Endothelial cell of umbilical vein (primary cell): ENCODE data around the gene CAPS. TPM values are rescaled to one million over a fixed set of nuclear protein-coding genes. Genes with fewer than 3 reads are reported as not detected.

Experiments
- BruUV-seq: library from RNA; stranded (reverse); fragments of 400-500 nt; replicated peaks from 2 replicates; lab custom pipeline; 2021; lab: Mats Ljungman, UMichigan
- CTCF ChIA-PET: fragments of 300-600, 350-600 bp; sonication (Branson Sonifier 250); formaldehyde crosslinking; loops from one replicate; lab custom pipeline; 2021; ENCODE audit warnings: antibody characterized with exemption, inconsistent platforms; lab: Charles Lee
- POLR2A ChIA-PET: fragments of 300-600, 350-600 bp; sonication (Branson Sonifier 250); formaldehyde crosslinking; loops from one replicate; lab custom pipeline; 2021; ENCODE audit warnings: antibody characterized with exemption, inconsistent platforms; lab: Charles Lee
- DNase-seq: peaks from one replicate; pipeline ENCODE4 v3.0.0-alpha.2; 2011; ENCODE audit warnings: low read depth, low spot score
- FAIRE-seq: peaks from 2 replicates; lab custom pipeline; 2011; peaks lifted over from hg19 to GRCh38; lab: Jason Lieb, UNC
- H2AFZ ChIP-seq: 2 replicates; pipeline ENCODE4 v1.6.0; 2012; ENCODE audit warnings: low read depth, low read length, control low read depth, inconsistent platforms
- H3K27ac ChIP-seq: 2 replicates; pipeline ENCODE4 v1.5.1; 2011; ENCODE audit warnings: low read depth, mild to moderate bottlenecking, control low read depth, low read length, moderate library complexity; ENCODE audit not compliant: insufficient read depth
- H3K27me3 ChIP-seq, 2 experiments: 2 replicates each; pipeline versions ENCODE4 v1.6.0 to v1.6.1; 2011; ENCODE audit warnings: low read length in 2 of 2, mixed read lengths in 1 of 2; ENCODE audit not compliant: control insufficient read depth in 2 of 2, insufficient read depth in 2 of 2
- H3K36me3 ChIP-seq, 2 experiments: 2 replicates in 1 of 2; 3 replicates in 1 of 2; pipeline ENCODE4 v1.5.1; 2011; ENCODE audit warnings: low read length in 2 of 2, mild to moderate bottlenecking in 1 of 2, moderate library complexity in 1 of 2; ENCODE audit not compliant: control insufficient read depth in 2 of 2, insufficient read depth in 2 of 2; ENCODE audit errors: extremely low read depth in 1 of 2
- H3K4me1 ChIP-seq: 3 replicates; pipeline ENCODE4 v1.5.1; 2011; ENCODE audit warnings: mild to moderate bottlenecking, low read length; ENCODE audit not compliant: control insufficient read depth, insufficient read depth; ENCODE audit errors: extremely low read depth
- H3K4me2 ChIP-seq: 2 replicates; pipeline ENCODE4 v1.6.1; 2011; ENCODE audit warnings: low read length, control low read depth, mixed read lengths; ENCODE audit not compliant: insufficient read depth
- H3K4me3 ChIP-seq, 3 experiments: fragments of 200-600 bp in 1 of 3; sonication (generic), shearing (Covaris generic) in 1 of 3; replicated peaks in 1 of 3; 2 replicates each; pipeline ENCODE4 v1.5.1; 2011 to 2016; ENCODE audit warnings: control low read depth in 3 of 3, low read length in 3 of 3, mild to moderate bottlenecking in 2 of 3, inconsistent platforms in 1 of 3, low read depth in 1 of 3, moderate library complexity in 1 of 3; ENCODE audit not compliant: insufficient read depth in 1 of 3
- H3K79me2 ChIP-seq: 2 replicates; pipeline ENCODE4 v1.6.0; 2012; ENCODE audit warnings: low read length, inconsistent platforms; ENCODE audit not compliant: control insufficient read depth, insufficient read depth
- H3K9ac ChIP-seq: replicated peaks from 2 replicates; pipeline ENCODE3; 2011; ENCODE audit warnings: low read length, control low read depth; ENCODE audit not compliant: insufficient read depth; ENCODE audit errors: extremely low read depth
- H3K9me1 ChIP-seq: replicated peaks from 3 replicates; pipeline ENCODE4 v1.6.0; 2011; ENCODE audit warnings: mild to moderate bottlenecking, low read length; ENCODE audit not compliant: control insufficient read depth, insufficient read depth; ENCODE audit errors: extremely low read depth
- H3K9me3 ChIP-seq: replicated peaks from 2 replicates; pipeline ENCODE4 v1.5.1; 2012; ENCODE audit warnings: low read length, inconsistent platforms; ENCODE audit not compliant: control insufficient read depth, insufficient read depth
- H4K20me1 ChIP-seq: replicated peaks from 2 replicates; pipeline ENCODE3; 2011; ENCODE audit warnings: mild to moderate bottlenecking, low read length; ENCODE audit not compliant: control insufficient read depth, insufficient read depth; ENCODE audit errors: extremely low read depth
- EZH2 ChIP-seq: IDR thresholded peaks from 2 replicates; pipeline ENCODE4 v1.6.1; 2012; ENCODE audit warnings: borderline replicate concordance, low read depth, mild to moderate bottlenecking, moderate library complexity, low read length, inconsistent platforms; ENCODE audit not compliant: severe bottlenecking
- FOS ChIP-seq: IDR thresholded peaks from 2 replicates; pipeline ENCODE4 v1.6.1; 2011; ENCODE audit warnings: mild to moderate bottlenecking, low read length, moderate library complexity, borderline replicate concordance; ENCODE audit not compliant: insufficient read depth
- GATA2 ChIP-seq: IDR thresholded peaks from 2 replicates; pipeline ENCODE4 v1.7.0; 2011; ENCODE audit warnings: low read depth, mild to moderate bottlenecking, moderate library complexity, mixed read lengths, low read length; ENCODE audit not compliant: insufficient read length, insufficient read depth
- JUN ChIP-seq: IDR thresholded peaks from 2 replicates; pipeline ENCODE4 v1.6.1; 2011; ENCODE audit warnings: borderline replicate concordance, low read depth; ENCODE audit not compliant: insufficient read length, insufficient read depth
- MYC ChIP-seq: IDR thresholded peaks from one replicate; pipeline ENCODE4 v1.6.1; 2011; ENCODE audit warnings: mild to moderate bottlenecking, low read depth, low read length
- POLR2A ChIP-seq: IDR thresholded peaks from 2 replicates; pipeline ENCODE4 v1.6.1; 2012; ENCODE audit warnings: low read depth, mild to moderate bottlenecking, control low read depth, low read length
- POLR2AphosphoS5 ChIP-seq: IDR thresholded peaks from 2 replicates; pipeline ENCODE4 v1.6.1; 2012; ENCODE audit warnings: low read depth, mild to moderate bottlenecking, control low read depth, low read length, moderate library complexity; ENCODE audit not compliant: insufficient read depth
- dilution Hi-C: fragments of 300-500 bp; cut with MboI; formaldehyde crosslinking; loops from one replicate; pipeline ENCODE4 v1.15.0; 2019; ENCODE audit warnings: low sequenced_read_pairs; ENCODE audit not compliant: extremely low pct_ligation_motif_present
- intact Hi-C: fragments of 100-400 bp; cut with micrococcal nuclease; formaldehyde crosslinking; loops from one replicate; pipeline ENCODE4 v1.10.0; 2022
- polyA plus RNA-seq, 4 experiments: library from polyadenylated mRNA; depleted of rRNA in 3 of 4; stranded (reverse) in 3 of 4; unstranded in 1 of 4; fragments of >200 nt; gene quantifications; 2 replicates each; pipeline versions ENCODE4 v1.2.1 to v1.2.3, GENCODE V29; 2011 to 2012; ENCODE audit warnings: missing spikeins in 1 of 4
- total RNA-seq: library from RNA; stranded (reverse); gene quantifications from 2 replicates; pipeline ENCODE4 v1.2.3, GENCODE V29; 2021
- TF ChIP-seq, protein P1 (sequence below): IDR thresholded peaks from 2 replicates; pipeline ENCODE4 v1.6.1; 2011; ENCODE audit not compliant: insufficient read depth, insufficient read length
- TF ChIP-seq, protein P2 (sequence below), 2 donors: IDR thresholded peaks; 1 replicate in 1 of 2; 2 replicates in 1 of 2; pipeline ENCODE4 v1.5.1; 2011; ENCODE audit warnings: low read length in 2 of 2, mild to moderate bottlenecking in 2 of 2, moderate library complexity in 2 of 2, control low read depth in 1 of 2, inconsistent platforms in 1 of 2, low read depth in 1 of 2; ENCODE audit not compliant: insufficient read depth in 1 of 2; ENCODE audit errors: extremely low read depth in 1 of 2

The CAPS gene
- total and polyA plus RNA-seq, 2 donors (not counting 3 experiments of a cell fraction or from before 2014, with no cell fraction given), result 6.9 to 8.9 TPM

GRCh38 chr19:5929179-5929578 is 15.1 kb downstream of the CAPS start:
- no peaks in the 10 kb centered on the region for H3K79me2 ChIP-seq
- no peak overlapping the region for H2AFZ ChIP-seq
- H3K4me1 ChIP-seq, result peaks cover 9% of the 10 kb centered on the region
- FAIRE-seq (no peak), DNase-seq (no peak)
- H3K4me2 ChIP-seq, result no peak overlapping the region
- no peaks in the 10 kb centered on the region for H4K20me1 ChIP-seq
- no peaks in the 10 kb centered on the region for H3K9me1 ChIP-seq
- ChIA-PET POLR2A (no interaction called here), CTCF (no interaction called here)
- no peak overlapping the region for H3K27ac ChIP-seq
- no peak overlapping the region for H3K9ac ChIP-seq
- no TSS peak for BruUV-seq
- intact Hi-C loops (no loop called here), dilution Hi-C loops (no loop called here)
- H3K27me3 ChIP-seq, result no peaks in the 10 kb centered on the region
- TF ChIP-seq JUN (no peak), FOS (no peak), MYC (no peak), POLR2AphosphoS5 (no peak), GATA2 (no peak), POLR2A (no peak), EZH2 (no peak)
- TF ChIP-seq, protein P1, sequence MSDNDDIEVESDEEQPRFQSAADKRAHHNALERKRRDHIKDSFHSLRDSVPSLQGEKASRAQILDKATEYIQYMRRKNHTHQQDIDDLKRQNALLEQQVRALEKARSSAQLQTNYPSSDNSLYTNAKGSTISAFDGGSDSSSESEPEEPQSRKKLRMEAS, result no peak
- TF ChIP-seq, protein P2, sequence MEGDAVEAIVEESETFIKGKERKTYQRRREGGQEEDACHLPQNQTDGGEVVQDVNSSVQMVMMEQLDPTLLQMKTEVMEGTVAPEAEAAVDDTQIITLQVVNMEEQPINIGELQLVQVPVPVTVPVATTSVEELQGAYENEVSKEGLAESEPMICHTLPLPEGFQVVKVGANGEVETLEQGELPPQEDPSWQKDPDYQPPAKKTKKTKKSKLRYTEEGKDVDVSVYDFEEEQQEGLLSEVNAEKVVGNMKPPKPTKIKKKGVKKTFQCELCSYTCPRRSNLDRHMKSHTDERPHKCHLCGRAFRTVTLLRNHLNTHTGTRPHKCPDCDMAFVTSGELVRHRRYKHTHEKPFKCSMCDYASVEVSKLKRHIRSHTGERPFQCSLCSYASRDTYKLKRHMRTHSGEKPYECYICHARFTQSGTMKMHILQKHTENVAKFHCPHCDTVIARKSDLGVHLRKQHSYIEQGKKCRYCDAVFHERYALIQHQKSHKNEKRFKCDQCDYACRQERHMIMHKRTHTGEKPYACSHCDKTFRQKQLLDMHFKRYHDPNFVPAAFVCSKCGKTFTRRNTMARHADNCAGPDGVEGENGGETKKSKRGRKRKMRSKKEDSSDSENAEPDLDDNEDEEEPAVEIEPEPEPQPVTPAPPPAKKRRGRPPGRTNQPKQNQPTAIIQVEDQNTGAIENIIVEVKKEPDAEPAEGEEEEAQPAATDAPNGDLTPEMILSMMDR (IDR thresholded peaks at IDR 0.05; ENCODE audit: extremely low read depth in 1 of 2, insufficient read depth in 1 of 2, low read depth in 1 of 2, low read length in 2 of 2), result no peak
- H3K9me3 ChIP-seq, result no peaks in the 10 kb centered on the region
- H3K36me3 ChIP-seq, result peaks cover 13 to 56% of the 10 kb centered on the region in 2 experiments
- no peak overlapping the region for H3K4me3 ChIP-seq
